Activated CD4-positive, alpha-beta T cell treated with anti-CD3 and anti-CD28 coated beads, Interleukin-2, amount 10 ng/mL, durations not matched to agents 7 days and 5 days (primary cell): ENCODE results near the gene TMEM106C. TPM values are rescaled to one million over a fixed set of nuclear protein-coding genes. Genes with fewer than 3 reads are reported as not detected.

Source experiments
- CTCF ChIA-PET: fragments of 350-600 bp; sonication (Branson Sonifier 250); formaldehyde crosslinking; loops from one replicate; lab custom pipeline; 2021; ENCODE audit warnings: antibody characterized with exemption; lab: Charles Lee
- POLR2A ChIA-PET: fragments of 350-600 bp; sonication (Branson Sonifier 250); formaldehyde crosslinking; loops from one replicate; lab custom pipeline; 2021; ENCODE audit warnings: antibody characterized with exemption; lab: Charles Lee
- DNase-seq: peaks from one replicate; pipeline ENCODE4 v3.0.0-alpha.2; 2020
- H3K27ac Mint-ChIP-seq: one replicate; pipeline ENCODE4 v1.8.0; 2021; ENCODE audit warnings: mild to moderate bottlenecking, moderate library complexity, mixed read lengths
- H3K27me3 Mint-ChIP-seq: one replicate; pipeline ENCODE4 v1.8.0; 2021; ENCODE audit warnings: mixed read lengths
- H3K36me3 Mint-ChIP-seq: one replicate; pipeline ENCODE4 v1.8.0; 2021; ENCODE audit warnings: low read depth, mixed read lengths
- H3K4me1 Mint-ChIP-seq: one replicate; pipeline ENCODE4 v1.8.0; 2021; ENCODE audit warnings: mixed read lengths
- H3K4me3 Mint-ChIP-seq: one replicate; pipeline ENCODE4 v1.8.0; 2021; ENCODE audit warnings: mild to moderate bottlenecking, moderate library complexity, mixed read lengths
- H3K9me3 Mint-ChIP-seq: one replicate; pipeline ENCODE4 v1.8.0; 2021; ENCODE audit warnings: mixed read lengths
- total RNA-seq, 2 experiments: library from RNA; stranded (reverse); gene quantifications; one replicate each; pipeline ENCODE4 v1.2.3, GENCODE V29; 2021

Gene TMEM106C
- total RNA-seq, 2 experiments from 2014 or later, result 145 to 181 TPM

DNA sequence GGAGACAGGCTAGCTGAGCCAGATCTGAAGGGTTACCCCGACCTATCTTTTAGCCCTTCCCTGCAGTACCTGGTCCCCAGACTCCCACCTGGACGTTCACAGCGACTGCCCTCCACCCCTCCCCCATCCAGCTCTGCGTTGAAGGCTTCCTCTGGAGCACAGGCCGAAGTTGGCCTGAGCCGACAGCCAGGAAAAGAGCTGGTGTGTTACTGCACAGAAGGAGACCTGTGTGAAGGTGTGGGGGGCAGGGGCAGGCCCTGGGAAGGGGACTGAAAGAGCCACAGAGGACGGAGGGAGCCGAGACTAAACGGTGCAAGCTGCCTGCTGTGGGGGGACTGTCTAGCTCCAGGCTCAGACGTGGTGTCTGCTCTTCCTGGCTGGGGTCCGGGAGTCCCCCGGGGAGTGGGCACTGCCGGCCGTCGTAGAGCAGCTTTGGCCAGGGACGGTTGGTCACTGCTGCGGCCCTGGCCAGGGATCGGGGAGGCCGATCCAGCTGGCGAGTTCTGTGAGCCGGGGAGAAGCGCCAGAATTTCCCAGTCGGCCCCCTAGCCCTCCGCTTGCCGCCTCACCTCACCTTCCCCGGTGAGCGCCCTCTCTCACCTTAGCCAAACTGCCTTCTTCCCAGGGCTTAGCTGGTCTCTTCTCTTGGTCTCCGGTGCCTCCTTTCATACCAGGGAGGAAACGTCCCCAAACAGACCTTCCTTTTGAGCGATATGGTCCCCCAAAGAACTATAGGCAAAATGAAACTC lies 41.8 kb downstream of the TMEM106C start:
- Mint-ChIP-seq H3K9me3 (no peaks in the 10 kb centered on the region), H3K36me3 (no peaks in the 10 kb centered on the region), H3K27ac (no peak overlapping the region), H3K4me1 (peaks cover 32% of the 10 kb centered on the region), H3K27me3 (peaks cover 93% of the 10 kb centered on the region), H3K4me3 (no peak overlapping the region)
- CTCF ChIA-PET, result interaction anchor here (0.6 to 2.0 kb wide), 8 partner anchors 12 to 274 kb away, joined by 3 to 5 read pairs (median 3); no protein-coding TSS in a partner anchor
- no peak for DNase-seq
- POLR2A ChIA-PET, result interaction anchor here (0.5 to 0.6 kb wide), 2 partner anchors 1236 to 1411 kb away, joined by 3 to 7 read pairs; no protein-coding TSS in a partner anchor

DNA sequence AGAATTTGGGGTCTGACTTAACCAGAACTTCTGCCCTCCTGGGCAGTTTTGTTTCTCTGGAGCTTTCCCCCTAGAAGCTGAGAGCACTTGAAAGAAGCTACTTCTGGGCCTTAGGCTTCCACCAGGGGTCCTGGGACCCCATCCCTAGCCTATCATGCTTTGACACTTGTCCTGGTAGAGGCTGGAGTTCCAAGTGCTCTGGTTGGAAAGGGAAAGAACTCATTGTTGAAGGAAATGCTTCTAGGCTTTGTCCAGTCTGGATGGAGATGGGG lies 42.3 kb downstream of the TMEM106C start:
- Mint-ChIP-seq H3K4me1 (peaks cover 32% of the 10 kb centered on the region), H3K27me3 (peaks cover 88% of the 10 kb centered on the region), H3K9me3 (no peaks in the 10 kb centered on the region), H3K27ac (no peak overlapping the region), H3K36me3 (no peaks in the 10 kb centered on the region), H3K4me3 (no peak overlapping the region)
- ChIA-PET POLR2A (no interaction called here), CTCF (interaction anchor here (1.0 to 2.0 kb wide), 4 partner anchors 11 to 274 kb away, joined by 3 to 5 read pairs (median 3); no protein-coding TSS in a partner anchor)
- DNase-seq, result no peak

DNA sequence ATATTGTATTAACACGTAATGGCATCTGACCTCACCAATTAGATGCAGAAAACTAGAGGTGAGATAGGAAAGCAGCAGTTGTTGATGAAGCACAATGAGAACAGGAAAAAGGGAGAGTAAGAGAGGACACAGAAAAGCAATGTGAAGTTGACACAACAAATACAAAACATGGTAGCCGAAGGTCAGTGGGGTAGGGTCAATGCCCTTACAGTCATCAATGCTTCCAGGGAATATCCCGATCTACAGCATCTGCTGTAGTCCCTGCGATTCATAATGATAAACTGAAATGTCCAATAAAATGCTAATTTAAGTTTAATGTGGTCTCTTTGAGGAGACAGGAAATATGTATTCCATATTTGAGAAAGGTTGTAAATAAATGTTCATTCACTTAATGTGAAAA lies 43.8 kb downstream of the TMEM106C start:
- ChIA-PET POLR2A (no interaction called here), CTCF (no interaction called here)
- Mint-ChIP-seq H3K4me3 (no peak overlapping the region), H3K27me3 (peaks cover 80% of the 10 kb centered on the region), H3K36me3 (no peaks in the 10 kb centered on the region), H3K9me3 (no peaks in the 10 kb centered on the region), H3K27ac (no peak overlapping the region), H3K4me1 (peaks cover 19% of the 10 kb centered on the region)
- no peak for DNase-seq

DNA sequence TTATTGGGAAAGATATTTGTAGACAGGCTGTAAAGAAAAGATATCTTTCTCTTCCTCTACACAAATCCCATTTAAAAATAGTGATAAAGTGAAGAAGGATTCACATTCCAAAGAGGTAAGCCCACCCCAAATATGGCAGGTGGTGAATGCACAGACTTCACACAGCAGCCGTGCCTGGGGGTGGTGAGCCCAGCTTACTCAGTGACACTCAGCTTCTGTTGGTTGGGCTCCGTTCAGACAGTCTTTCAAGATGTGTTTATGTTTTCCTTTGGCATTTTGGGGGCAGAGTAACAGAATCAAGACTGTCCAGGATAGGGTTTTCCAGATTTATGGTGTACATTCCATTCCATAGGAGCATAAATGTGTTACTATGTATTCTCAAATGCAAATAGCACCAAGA lies 45.0 kb downstream of the TMEM106C start:
- no peak for DNase-seq
- peaks cover 76% of the 10 kb centered on the region for H3K27me3 Mint-ChIP-seq
- no peaks in the 10 kb centered on the region for H3K36me3 Mint-ChIP-seq
- no peaks in the 10 kb centered on the region for H3K9me3 Mint-ChIP-seq
- CTCF ChIA-PET, result interaction anchor here (1.1 kb wide), 1 partner anchor 13 kb away, joined by 4 read pairs; no protein-coding TSS in a partner anchor
- H3K4me3 Mint-ChIP-seq, result no peak overlapping the region
- H3K27ac Mint-ChIP-seq, result no peak overlapping the region
- peaks cover 7% of the 10 kb centered on the region for H3K4me1 Mint-ChIP-seq
- POLR2A ChIA-PET, result no interaction called here

DNA sequence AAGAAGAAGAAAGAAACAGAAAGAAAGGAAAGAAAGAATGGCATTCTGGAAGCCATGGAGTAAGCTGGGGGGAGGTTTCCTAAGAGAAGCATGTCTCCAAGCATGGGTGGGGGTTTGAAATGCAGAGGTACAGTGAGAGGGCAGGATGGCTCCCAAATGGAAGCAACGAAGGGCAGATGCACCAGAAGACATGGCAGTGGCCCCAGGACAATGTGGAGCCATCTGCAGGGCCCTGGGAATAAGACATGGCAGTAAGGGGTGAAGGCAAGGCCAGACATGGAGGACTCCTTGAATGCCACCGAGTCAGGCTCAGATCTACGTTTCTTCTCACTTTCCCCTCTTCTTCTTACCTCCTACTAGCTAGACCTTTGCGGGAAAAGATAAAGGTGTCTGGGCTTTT lies 45.6 kb downstream of the TMEM106C start:
- H3K36me3 Mint-ChIP-seq, result no peaks in the 10 kb centered on the region
- H3K9me3 Mint-ChIP-seq, result no peaks in the 10 kb centered on the region
- H3K27ac Mint-ChIP-seq, result no peak overlapping the region
- DNase-seq, result no peak
- ChIA-PET POLR2A (no interaction called here), CTCF (no interaction called here)
- no peak overlapping the region for H3K4me3 Mint-ChIP-seq
- H3K27me3 Mint-ChIP-seq, result peaks cover 74% of the 10 kb centered on the region
- H3K4me1 Mint-ChIP-seq, result peaks cover 2% of the 10 kb centered on the region

DNA sequence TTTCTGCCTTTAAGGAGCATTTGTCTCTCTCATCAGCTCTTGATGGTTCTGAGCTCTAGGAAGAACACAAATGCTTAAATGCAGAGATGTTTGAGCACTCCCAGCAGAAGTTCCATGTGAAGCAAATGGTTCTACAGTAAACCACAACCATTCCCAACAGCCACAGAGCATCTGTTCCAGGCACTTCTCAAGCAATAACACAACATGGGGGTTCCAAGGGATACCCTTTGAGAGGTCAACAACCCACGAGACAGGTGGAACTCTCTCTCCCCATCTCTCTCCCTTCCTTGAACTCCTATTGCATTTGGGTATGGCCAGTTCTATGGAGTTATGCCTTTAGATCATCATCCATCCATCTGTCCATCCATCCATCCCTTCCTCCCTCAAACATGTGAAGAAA lies 46.1 kb downstream of the TMEM106C start:
- Mint-ChIP-seq H3K4me1 (peaks cover 2% of the 10 kb centered on the region), H3K4me3 (no peak overlapping the region), H3K36me3 (no peaks in the 10 kb centered on the region), H3K27me3 (peaks cover 76% of the 10 kb centered on the region), H3K27ac (no peak overlapping the region), H3K9me3 (no peaks in the 10 kb centered on the region)
- ChIA-PET CTCF (no interaction called here), POLR2A (no interaction called here)
- DNase-seq, result no peak

DNA sequence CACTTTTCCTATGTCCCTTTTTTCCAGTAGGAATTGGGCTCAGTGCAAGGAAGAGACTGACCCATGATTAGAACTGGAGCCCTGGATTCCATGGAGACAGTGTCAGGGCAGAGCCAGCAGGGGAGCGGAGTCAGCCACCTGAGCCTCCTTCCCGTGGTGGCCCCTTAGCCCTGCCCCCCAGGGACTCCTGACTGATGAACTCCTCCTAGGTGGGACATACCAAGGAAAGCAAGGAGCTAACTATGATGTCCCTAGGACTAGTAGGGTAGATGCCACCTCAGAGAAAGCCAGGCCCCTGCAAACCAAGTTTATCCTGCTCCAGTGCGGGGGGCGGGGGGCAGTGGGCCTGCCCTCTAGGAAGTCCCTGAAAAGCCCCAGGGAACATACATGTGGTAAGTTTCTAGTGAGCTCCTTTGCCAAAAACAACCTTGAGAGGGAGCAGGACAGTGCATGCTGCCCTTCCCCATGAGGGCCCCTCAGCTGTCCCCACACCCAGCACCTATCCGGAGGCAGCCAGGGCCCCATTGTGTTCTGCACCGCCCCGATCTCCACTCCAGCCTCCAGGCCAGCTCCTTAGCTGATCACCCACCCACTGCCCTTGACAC lies 47.1 kb downstream of the TMEM106C start:
- no peaks in the 10 kb centered on the region for H3K9me3 Mint-ChIP-seq
- H3K36me3 Mint-ChIP-seq, result no peaks in the 10 kb centered on the region
- DNase-seq, result no peak
- ChIA-PET POLR2A (no interaction called here), CTCF (interaction anchor here (0.7 to 1.4 kb wide), 2 partner anchors 8 to 283 kb away, joined by 3 to 4 read pairs; no protein-coding TSS in a partner anchor)
- no peak overlapping the region for H3K4me3 Mint-ChIP-seq
- no peak overlapping the region for H3K27ac Mint-ChIP-seq
- peaks cover 72% of the 10 kb centered on the region for H3K27me3 Mint-ChIP-seq
- peaks cover under 1% of the 10 kb centered on the region for H3K4me1 Mint-ChIP-seq

DNA sequence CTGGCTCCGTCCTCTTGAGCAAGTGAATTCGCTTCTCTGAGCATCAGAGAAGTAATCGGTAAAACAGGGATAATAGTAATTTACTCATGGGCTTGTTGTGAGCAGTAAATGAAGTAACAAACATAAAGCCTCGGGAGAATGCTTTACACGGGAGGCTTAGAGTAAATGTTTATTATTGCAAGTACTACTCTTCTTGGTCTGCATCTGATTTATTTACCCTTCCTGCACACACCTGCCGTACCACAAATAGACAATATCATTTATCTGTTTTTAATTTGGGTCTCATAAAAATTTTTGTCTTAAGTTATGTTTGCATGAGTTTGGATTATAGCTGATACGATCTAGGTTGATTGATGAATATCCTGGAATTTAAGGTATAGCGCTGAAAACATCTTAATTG lies 48.7 kb downstream of the TMEM106C start:
- no peaks in the 10 kb centered on the region for H3K4me1 Mint-ChIP-seq
- H3K27me3 Mint-ChIP-seq, result peaks cover 63% of the 10 kb centered on the region
- CTCF ChIA-PET, result interaction anchor here (1.0 kb wide), 1 partner anchor 11 kb away, joined by 3 read pairs; no protein-coding TSS in a partner anchor
- H3K9me3 Mint-ChIP-seq, result no peaks in the 10 kb centered on the region
- DNase-seq, result no peak
- H3K4me3 Mint-ChIP-seq, result no peak overlapping the region
- POLR2A ChIA-PET, result no interaction called here
- no peak overlapping the region for H3K27ac Mint-ChIP-seq
- H3K36me3 Mint-ChIP-seq, result no peaks in the 10 kb centered on the region

DNA sequence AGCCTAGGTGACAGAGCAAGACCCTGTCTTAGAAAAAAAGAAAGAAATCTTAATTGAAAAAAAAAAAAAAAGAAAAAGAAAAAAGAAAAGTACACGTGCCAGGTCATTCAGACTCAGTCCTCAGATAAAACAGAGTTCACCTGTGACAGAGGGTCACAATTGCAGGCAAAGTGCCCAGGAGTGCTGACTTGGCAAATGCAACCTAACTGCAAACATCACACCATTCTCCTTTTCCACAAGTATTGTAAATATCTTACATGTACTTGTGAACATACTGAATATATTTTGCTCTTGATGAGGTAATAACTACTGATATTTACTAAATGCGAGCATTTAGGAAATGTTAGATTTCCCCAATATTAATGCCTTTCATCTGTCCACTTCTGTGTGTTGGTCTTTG lies 49.9 kb downstream of the TMEM106C start:
- Mint-ChIP-seq H3K27me3 (peaks cover 59% of the 10 kb centered on the region), H3K4me1 (no peaks in the 10 kb centered on the region), H3K27ac (no peak overlapping the region), H3K36me3 (no peaks in the 10 kb centered on the region), H3K9me3 (no peaks in the 10 kb centered on the region), H3K4me3 (no peak overlapping the region)
- CTCF ChIA-PET, result no interaction called here
- DNase-seq, result no peak
- POLR2A ChIA-PET, result no interaction called here

DNA sequence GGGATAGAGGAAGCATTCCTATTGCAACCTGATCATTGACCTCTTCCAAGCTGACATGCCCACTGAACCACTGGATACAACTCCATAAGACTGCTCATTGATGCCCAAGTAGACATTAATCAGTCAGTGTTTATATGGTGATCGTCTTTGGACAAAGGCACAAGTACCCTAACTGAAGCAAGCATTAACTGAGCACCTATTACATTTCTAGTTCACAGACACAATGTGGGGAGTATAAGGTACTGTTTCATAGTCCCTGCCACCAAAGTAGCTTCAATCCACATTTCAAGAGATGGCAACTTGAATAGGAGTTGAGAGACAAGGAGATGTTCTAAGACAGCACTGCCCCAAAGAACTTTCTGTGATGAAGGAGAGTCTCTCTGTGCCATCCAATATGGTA lies 51.7 kb downstream of the TMEM106C start:
- no peak overlapping the region for H3K27ac Mint-ChIP-seq
- DNase-seq, result no peak
- ChIA-PET CTCF (interaction anchor here (1.0 kb wide), 2 partner anchors 18 to 20 kb away, joined by 3 read pairs; no protein-coding TSS in a partner anchor), POLR2A (no interaction called here)
- H3K36me3 Mint-ChIP-seq, result no peaks in the 10 kb centered on the region
- H3K27me3 Mint-ChIP-seq, result peaks cover 58% of the 10 kb centered on the region
- no peaks in the 10 kb centered on the region for H3K4me1 Mint-ChIP-seq
- H3K4me3 Mint-ChIP-seq, result no peak overlapping the region
- no peaks in the 10 kb centered on the region for H3K9me3 Mint-ChIP-seq

DNA sequence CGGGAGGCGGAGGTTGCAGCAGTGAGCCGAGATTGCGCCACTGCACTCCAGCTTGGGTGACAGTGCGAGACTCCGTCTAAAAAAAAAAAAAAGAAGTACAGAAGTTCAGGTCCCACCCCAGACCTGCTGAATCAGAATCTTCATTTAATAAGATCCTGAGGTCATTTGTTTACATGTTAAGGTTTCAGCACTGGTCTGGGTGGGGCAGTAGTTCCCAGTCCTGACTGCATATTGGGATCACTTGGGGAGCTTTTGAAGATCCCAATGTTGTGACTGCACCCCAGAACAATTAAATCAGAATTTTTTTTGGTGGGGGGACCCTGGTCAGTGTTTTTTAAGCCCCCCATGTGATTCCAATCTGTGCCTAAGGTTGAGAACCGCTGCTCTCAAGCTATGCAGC lies 52.6 kb downstream of the TMEM106C start:
- CTCF ChIA-PET, result interaction anchor here (1.0 kb wide), 1 partner anchor 21 kb away, joined by 3 read pairs; no protein-coding TSS in a partner anchor
- DNase-seq, result no peak
- H3K27me3 Mint-ChIP-seq, result peaks cover 54% of the 10 kb centered on the region
- H3K4me1 Mint-ChIP-seq, result no peaks in the 10 kb centered on the region
- POLR2A ChIA-PET, result no interaction called here
- H3K36me3 Mint-ChIP-seq, result no peaks in the 10 kb centered on the region
- H3K9me3 Mint-ChIP-seq, result no peaks in the 10 kb centered on the region
- H3K4me3 Mint-ChIP-seq, result no peak overlapping the region
- no peak overlapping the region for H3K27ac Mint-ChIP-seq

DNA sequence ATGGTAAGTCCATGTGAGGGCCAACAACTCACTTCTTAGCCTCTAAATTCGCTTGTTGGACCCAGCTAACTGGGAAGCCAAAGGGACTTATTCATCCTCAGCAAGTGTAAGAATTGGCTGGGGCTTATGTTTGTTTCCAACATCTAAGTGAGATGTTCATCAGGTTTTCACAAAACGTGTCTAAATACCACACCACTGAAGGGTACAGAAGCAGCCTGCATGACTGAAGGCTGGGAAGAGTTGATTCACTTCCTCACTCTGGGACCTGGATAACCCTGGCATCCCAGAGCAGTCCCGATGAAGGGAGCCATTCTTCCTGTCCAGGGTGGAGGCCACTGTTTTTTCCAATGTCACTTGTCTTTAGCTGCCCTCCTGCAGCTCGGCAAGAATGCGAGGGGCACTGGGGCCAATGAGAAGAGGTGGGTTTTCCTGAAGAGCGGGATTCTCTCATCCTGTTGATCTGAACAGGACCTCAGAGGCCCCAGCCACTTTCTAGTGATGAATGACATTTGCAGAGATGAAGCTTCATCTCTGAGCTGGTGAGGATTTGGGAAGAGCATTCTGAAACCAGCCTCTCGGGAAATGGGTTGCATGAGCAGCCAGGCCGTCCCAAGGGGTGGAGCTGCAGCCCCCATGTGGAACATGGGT lies 53.1 kb downstream of the TMEM106C start:
- no peak for DNase-seq
- ChIA-PET CTCF (interaction anchor here (1.3 kb wide), 1 partner anchor 11 kb away, joined by 5 read pairs; no protein-coding TSS in a partner anchor), POLR2A (interaction anchor here (0.7 kb wide), 1 partner anchor 936 kb away, joined by 3 read pairs; no protein-coding TSS in a partner anchor)
- peaks cover 50% of the 10 kb centered on the region for H3K27me3 Mint-ChIP-seq
- H3K9me3 Mint-ChIP-seq, result no peaks in the 10 kb centered on the region
- no peak overlapping the region for H3K4me3 Mint-ChIP-seq
- H3K4me1 Mint-ChIP-seq, result no peaks in the 10 kb centered on the region
- no peaks in the 10 kb centered on the region for H3K36me3 Mint-ChIP-seq
- H3K27ac Mint-ChIP-seq, result no peak overlapping the region

DNA sequence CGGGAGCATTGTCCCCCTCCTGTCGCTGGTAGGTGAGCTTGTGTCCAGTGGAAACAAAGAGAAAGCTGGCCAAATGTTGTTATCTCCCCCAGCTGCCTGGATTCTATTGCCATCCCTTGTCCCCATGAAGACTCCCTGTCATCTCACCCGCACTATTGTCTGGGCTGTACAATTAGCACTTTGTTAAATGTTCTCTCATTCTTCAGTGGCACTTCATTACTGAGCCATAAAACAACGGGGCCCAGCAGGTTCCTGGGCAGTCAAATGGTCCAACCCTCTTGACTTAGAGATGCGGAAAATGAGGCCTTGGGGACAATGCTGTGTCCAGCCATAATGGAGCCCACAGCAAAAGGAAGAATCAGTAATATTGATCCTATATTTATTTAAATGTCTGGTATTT lies 54.1 kb downstream of the TMEM106C start:
- Mint-ChIP-seq H3K4me3 (no peak overlapping the region), H3K9me3 (no peaks in the 10 kb centered on the region), H3K27ac (no peak overlapping the region), H3K27me3 (peaks cover 58% of the 10 kb centered on the region), H3K4me1 (no peaks in the 10 kb centered on the region), H3K36me3 (no peaks in the 10 kb centered on the region)
- ChIA-PET CTCF (interaction anchor here (0.9 to 1.3 kb wide), 2 partner anchors 12 to 71 kb away, joined by 3 to 5 read pairs; no protein-coding TSS in a partner anchor), POLR2A (interaction anchor here (0.7 kb wide), 1 partner anchor 937 kb away, joined by 3 read pairs; no protein-coding TSS in a partner anchor)
- no peak for DNase-seq
